ENCODE data around the gene ATP8B3.

DNA sequence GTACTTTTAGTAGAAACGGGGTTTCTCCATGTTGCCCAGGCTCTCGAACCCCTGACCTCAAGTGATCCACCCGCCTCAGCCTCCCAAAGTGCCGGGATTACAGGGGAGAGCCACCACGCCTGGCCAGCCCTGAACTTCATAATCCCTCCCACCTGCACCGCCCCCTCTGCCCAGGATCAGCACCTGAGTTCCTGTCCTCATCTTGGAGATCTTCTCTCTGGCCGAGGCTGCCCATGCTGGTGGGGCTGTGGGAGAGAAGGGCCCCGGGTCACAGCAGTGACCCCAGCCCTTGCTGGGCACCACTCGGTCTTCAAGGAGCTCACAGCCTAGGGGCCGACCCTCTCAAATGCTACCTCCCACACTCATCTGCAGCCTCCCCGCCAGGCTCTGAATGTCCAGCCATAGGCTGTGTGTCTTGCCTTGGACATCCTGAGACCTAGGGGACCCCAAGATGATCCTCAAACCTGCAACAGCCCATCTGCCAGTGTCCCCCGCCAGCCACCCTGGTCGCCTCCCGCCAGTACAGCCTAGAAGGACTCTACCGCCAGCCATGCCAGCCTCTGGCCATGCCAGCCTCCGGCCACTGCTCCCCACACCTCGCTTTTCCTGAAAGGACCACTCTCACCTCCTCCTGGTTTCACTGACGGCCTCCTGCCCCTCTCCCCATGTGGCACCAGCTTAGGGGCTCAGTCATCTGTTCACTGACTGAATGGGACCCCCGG is 1.5 kb downstream of the ATP8B3 start:
- TF ChIP-seq CTCF (IDR thresholded peaks at IDR 0.05) = no peak
- no peak for TF ChIP-seq POLR2A (IDR thresholded peaks at IDR 0.05)
